Activated CD4-positive, alpha-beta T cell treated with anti-CD3 and anti-CD28 coated beads for 48 hours (primary cell): ENCODE measurements around the gene DIP2B.

ENCODE experiments used
- DNase-seq: peaks from one replicate; pipeline ENCODE4 v3.0.0-alpha.2; 2020

The DIP2B gene

DNA sequence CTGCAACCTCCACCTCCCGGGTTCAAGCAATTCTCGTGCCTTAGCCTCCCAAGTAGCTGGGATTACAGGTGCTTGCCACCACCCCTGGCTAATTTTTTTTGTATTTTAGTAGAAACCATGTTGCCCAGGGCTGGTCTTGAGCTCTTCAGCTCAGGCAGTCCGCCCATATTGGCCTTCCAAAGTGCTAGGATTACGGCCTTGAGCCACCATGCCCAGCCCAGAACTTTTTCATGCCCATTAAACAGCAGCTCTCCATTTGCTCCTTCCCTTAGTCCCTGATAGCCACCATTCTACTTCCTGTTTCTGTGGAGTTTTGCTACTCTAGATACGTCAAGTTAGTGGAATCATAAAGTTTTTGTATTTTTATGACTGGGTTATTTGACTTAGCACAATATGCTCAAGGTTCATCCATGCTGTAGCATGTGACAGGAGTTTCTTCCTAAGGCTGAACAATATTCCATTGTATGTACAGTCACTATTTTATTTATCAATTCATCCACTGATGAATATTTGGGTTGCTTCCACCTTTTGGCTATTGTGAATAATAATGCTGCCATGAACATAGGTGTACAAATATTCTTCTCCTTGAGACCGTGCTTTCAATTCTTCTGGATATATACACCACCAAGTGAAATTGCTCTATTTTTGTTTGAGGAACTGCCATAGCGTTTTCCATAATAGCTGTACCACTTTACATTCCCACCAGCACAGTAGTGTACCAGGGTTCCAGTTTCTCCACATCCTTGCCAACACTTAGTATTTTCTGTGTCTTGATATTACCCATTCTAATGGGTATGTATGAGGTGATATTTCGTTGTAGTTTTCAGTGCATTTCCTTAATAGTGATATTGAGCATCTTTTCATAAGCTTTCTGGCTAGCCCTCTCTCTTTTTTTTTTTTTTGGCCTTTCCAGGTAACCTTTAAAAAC lies 274.1 kb downstream of the DIP2B start:
- DNase-seq: no peak

- DNase-seq: no peak
Observed at GRCh38 chr12:50780013-50780412, 275.2 kb downstream of the DIP2B start.

DNA sequence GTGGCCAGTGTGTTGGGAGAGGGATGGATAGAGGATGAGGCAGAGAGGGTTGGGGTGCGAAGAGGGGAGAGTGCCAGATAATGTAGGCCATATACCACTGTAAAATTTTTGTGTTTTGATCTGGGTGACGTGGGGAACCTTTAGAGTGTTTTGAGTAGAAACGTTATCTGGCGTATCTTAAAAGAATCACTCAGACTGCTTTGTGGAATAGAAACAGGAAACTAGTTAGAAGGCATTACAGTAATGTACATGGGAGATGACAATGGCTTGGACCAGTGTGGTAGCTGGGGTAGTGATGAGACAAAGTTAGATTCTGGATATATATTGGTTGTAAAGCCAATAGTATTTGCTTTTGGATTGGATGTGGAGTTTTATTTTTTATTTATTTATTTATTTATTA lies 279.7 kb downstream of the DIP2B start:
- DNase-seq: no peak

- no peak for DNase-seq
Observed at GRCh38 chr12:50785406-50786001, 280.7 kb downstream of the DIP2B start.

- no peak for DNase-seq
Observed at GRCh38 chr12:50786498-50787231, 281.9 kb downstream of the DIP2B start.

GRCh38 chr12:50787618-50788017 lies 282.8 kb downstream of the DIP2B start:
- DNase-seq: no peak

DNA sequence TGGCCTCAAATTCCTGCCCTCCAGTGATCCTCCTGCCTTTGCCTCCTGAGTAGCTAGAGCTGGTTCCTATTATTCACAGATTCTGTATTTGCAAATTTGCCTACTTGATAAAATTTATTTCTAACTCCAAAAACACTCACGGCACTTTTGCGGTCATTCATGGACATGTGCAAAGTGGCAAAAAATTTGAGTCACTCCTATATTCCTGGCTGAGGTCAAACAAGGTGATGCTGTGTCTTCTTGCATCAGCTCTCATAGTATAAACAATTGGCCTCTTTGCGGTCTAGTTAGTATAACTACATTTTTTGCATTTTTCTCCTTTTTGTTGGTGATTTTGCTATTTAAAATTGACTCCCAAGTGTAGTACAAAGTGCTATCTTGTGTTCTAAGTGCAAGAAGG lies 283.8 kb downstream of the DIP2B start:
- no peak for DNase-seq

- DNase-seq: no peak
Observed at GRCh38 chr12:50790081-50790480, 285.3 kb downstream of the DIP2B start.
